B cell (primary cell): ENCODE data around the gene ABCB1. TPM values are rescaled to one million over a fixed set of nuclear protein-coding genes. Genes with fewer than 3 reads are reported as not detected.

Experiments used
- ATAC-seq: fragments of 200-7000 bp; cut with Tn5 transposase; one replicate; pipeline ENCODE4 v1.10.0; 2021; ENCODE audit warnings: low read depth, mild to moderate bottlenecking, moderate number of reproducible peaks, moderate library complexity
- CTCF ChIA-PET: fragments of 350-600 bp; sonication (Branson Sonifier 250); formaldehyde crosslinking; loops from one replicate; lab custom pipeline; 2021; ENCODE audit warnings: antibody characterized with exemption, inconsistent platforms; lab: Charles Lee
- POLR2A ChIA-PET: fragments of 350-600 bp; sonication (Branson Sonifier 250); formaldehyde crosslinking; loops from one replicate; lab custom pipeline; 2021; ENCODE audit warnings: antibody characterized with exemption; lab: Charles Lee
- DNase-seq: peaks from one replicate; pipeline ENCODE4 v3.0.0; 2013
- H2AFZ ChIP-seq: 2 replicates; pipeline ENCODE4 v1.6.1; 2012; ENCODE audit warnings: mild to moderate bottlenecking, low read depth, low read length; ENCODE audit not compliant: insufficient read depth, poor library complexity, severe bottlenecking
- H3K27ac ChIP-seq, 2 donors: 1 replicate in 1 of 2; 2 replicates in 1 of 2; pipeline ENCODE4 v1.5.1; 2012 to 2013; ENCODE audit warnings: low read length in 2 of 2, mild to moderate bottlenecking in 2 of 2, moderate library complexity in 1 of 2
- H3K27me3 ChIP-seq, 4 experiments: fragments of 200-600 bp in 1 of 4; sonication (generic) in 1 of 4; replicated peaks in 1 of 4; 1 replicate in 2 of 4; 2 replicates in 2 of 4; pipeline versions ENCODE4 v1.6.1 to v1.7.0; 2013 to 2016; ENCODE audit warnings: low read length in 3 of 4, mild to moderate bottlenecking in 2 of 4, mixed read lengths in 1 of 4, moderate library complexity in 1 of 4; ENCODE audit not compliant: insufficient read depth in 4 of 4, control insufficient read depth in 3 of 4; ENCODE audit errors: control extremely low read depth in 1 of 4
- H3K36me3 ChIP-seq, 2 experiments: replicated peaks in 1 of 2; 1 replicate in 1 of 2; 2 replicates in 1 of 2; pipeline versions ENCODE4 v1.6.1 to v1.7.1; 2013; ENCODE audit warnings: low read length in 1 of 2; ENCODE audit not compliant: insufficient read depth in 2 of 2, control insufficient read depth in 1 of 2; ENCODE audit errors: control extremely low read depth in 1 of 2, extremely low read depth in 1 of 2
- H3K4me1 ChIP-seq, 2 donors: fragments of 200-600 bp in 1 of 2; sonication (generic) in 1 of 2; 1 replicate in 1 of 2; 2 replicates in 1 of 2; pipeline versions ENCODE4 v1.5.1 to v1.6.1; 2013 to 2017; ENCODE audit warnings: low read length in 2 of 2; ENCODE audit not compliant: control insufficient read depth in 2 of 2, insufficient read depth in 2 of 2
- H3K4me2 ChIP-seq: replicated peaks from 2 replicates; pipeline ENCODE3; 2012; ENCODE audit warnings: mild to moderate bottlenecking, low read depth, low read length; ENCODE audit not compliant: poor library complexity, severe bottlenecking
- H3K4me3 ChIP-seq, 5 experiments: fragments of 200-600 bp in 1 of 5; sonication (generic) in 1 of 5; 1 replicate in 3 of 5; 2 replicates in 2 of 5; pipeline versions ENCODE4 v1.5.1 to v1.7.0; 2011 to 2016; ENCODE audit warnings: low read length in 4 of 5, mild to moderate bottlenecking in 4 of 5, low read depth in 2 of 5, control low read depth in 1 of 5, moderate library complexity in 1 of 5; ENCODE audit not compliant: insufficient read depth in 1 of 5; ENCODE audit errors: control extremely low read depth in 1 of 5, extremely low read depth in 1 of 5
- H3K79me2 ChIP-seq: fragments of 200-600 bp; sonication (generic); one replicate; pipeline ENCODE4 v1.6.0; 2016; ENCODE audit warnings: low read length; ENCODE audit not compliant: control insufficient read depth, insufficient read depth
- H3K9ac ChIP-seq: fragments of 200-600 bp; sonication (generic); 2 replicates; pipeline ENCODE4 v1.6.1; 2017; ENCODE audit warnings: mild to moderate bottlenecking, low read length, moderate library complexity
- H3K9me3 ChIP-seq, 3 donors: one replicate each; pipeline versions ENCODE4 v1.6.1 to v1.7.1; 2013; ENCODE audit warnings: low read length in 2 of 3; ENCODE audit not compliant: control insufficient read depth in 2 of 3, insufficient read depth in 1 of 3; ENCODE audit errors: control extremely low read depth in 1 of 3
- H4K20me1 ChIP-seq: 2 replicates; pipeline ENCODE4 v1.6.0; 2012; ENCODE audit warnings: mild to moderate bottlenecking, low read length; ENCODE audit not compliant: insufficient read depth, control insufficient read depth, poor library complexity, severe bottlenecking
- H3K27ac Mint-ChIP-seq: one replicate; pipeline ENCODE4 v1.8.0; 2021; ENCODE audit warnings: mixed read lengths
- H3K27me3 Mint-ChIP-seq: one replicate; pipeline ENCODE4 v1.8.0; 2021; ENCODE audit warnings: mixed read lengths
- H3K4me1 Mint-ChIP-seq: one replicate; pipeline ENCODE4 v1.8.0; 2021; ENCODE audit warnings: mixed read lengths
- H3K4me3 Mint-ChIP-seq: one replicate; pipeline ENCODE4 v1.8.0; 2021; ENCODE audit warnings: mixed read lengths
- H3K9me3 Mint-ChIP-seq: one replicate; pipeline ENCODE4 v1.8.0; 2022; ENCODE audit warnings: mixed read lengths; ENCODE audit not compliant: insufficient read depth
- CTCF ChIP-seq: fragments of 200-600 bp; IDR thresholded peaks from one replicate; pipeline ENCODE4 v1.8.0; 2022; ENCODE audit warnings: antibody characterized with exemption, mild to moderate bottlenecking
- EZH2 ChIP-seq: IDR thresholded peaks from 2 replicates; pipeline ENCODE4 v1.6.1; 2012; ENCODE audit warnings: borderline replicate concordance, low read depth, mild to moderate bottlenecking, moderate library complexity, low read length; ENCODE audit not compliant: insufficient read depth, poor library complexity, severe bottlenecking
- WGBS: methylation state at CpG from one replicate; pipeline ENCODE4 v1.1.5; 2013; ENCODE audit warnings: missing lambda C conversion rate; ENCODE audit not compliant: insufficient coverage; 5-methylcytosine and 5-hydroxymethylcytosine counted together
- intact Hi-C: fragments of 100-400 bp; cut with micrococcal nuclease; formaldehyde crosslinking; loops from one replicate; pipeline ENCODE4 v1.10.0; 2022
- polyA plus RNA-seq: library from polyadenylated mRNA; depleted of rRNA; stranded (reverse); fragments of >200 nt; gene quantifications from 2 replicates; pipeline ENCODE4 v1.2.3, GENCODE V29; 2012
- total RNA-seq, 2 donors: library from RNA; stranded (reverse); fragments of 120-200 nt in 1 of 2; gene quantifications; 1 replicate in 1 of 2; 2 replicates in 1 of 2; pipeline versions ENCODE4 v1.2.3 to v1.2.4, GENCODE V29; 2013 to 2022

Gene ABCB1
- total and polyA plus RNA-seq, 2 donors (not counting 1 experiment from before 2014, with no cell fraction given) = 8.5 to 21.7 TPM

DNA sequence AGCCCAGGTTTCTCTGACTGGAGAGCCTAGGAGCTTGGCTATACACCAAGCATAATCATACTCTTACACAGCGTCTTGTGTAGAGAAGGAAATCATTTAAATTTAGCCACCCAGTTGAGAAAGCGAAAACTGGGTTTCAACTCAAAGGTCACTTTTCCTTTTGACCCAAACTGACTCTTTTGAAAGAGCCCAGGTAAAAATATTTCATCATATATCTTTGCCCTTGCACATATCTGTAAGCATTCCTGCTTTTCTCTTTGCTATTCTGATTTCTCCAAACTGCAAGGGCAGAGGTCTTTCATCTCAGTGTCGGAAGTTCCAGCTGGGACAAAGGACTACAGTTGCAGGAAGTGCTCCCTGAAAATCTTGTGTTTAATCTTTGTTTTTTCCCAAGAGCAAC is 103.2 kb downstream of the ABCB1 start:
- no peak overlapping the region for H3K27ac Mint-ChIP-seq
- no peaks in the 10 kb centered on the region for H3K9me3 Mint-ChIP-seq
- H3K4me1 Mint-ChIP-seq = peaks cover 33% of the 10 kb centered on the region
- no peak overlapping the region for H3K4me3 ChIP-seq
- ATAC-seq (no peak), DNase-seq (no peak)
- intact Hi-C loops = no loop called here
- H3K4me2 ChIP-seq = no peak overlapping the region
- ChIA-PET POLR2A (no interaction called here), CTCF (no interaction called here)
- H3K36me3 ChIP-seq = no peaks in the 10 kb centered on the region
- TF ChIP-seq CTCF (no peak), EZH2 (no peak)
- no peak overlapping the region for H2AFZ ChIP-seq
- WGBS = no CpG with 5 or more reads among the region's 3 CpGs
- no peak overlapping the region for H3K27ac ChIP-seq
- H3K9ac ChIP-seq = no peak overlapping the region
- H3K4me3 Mint-ChIP-seq = no peak overlapping the region
- H3K79me2 ChIP-seq = no peaks in the 10 kb centered on the region
- peaks cover 0 to 4% (median 0%) of the 10 kb centered on the region in 3 donors for H3K9me3 ChIP-seq
- H3K27me3 ChIP-seq = no peaks in the 10 kb centered on the region
- no peaks in the 10 kb centered on the region for H4K20me1 ChIP-seq
- H3K4me1 ChIP-seq = peaks cover 16 to 23% of the 10 kb centered on the region in 2 donors
- no peaks in the 10 kb centered on the region for H3K27me3 Mint-ChIP-seq

- no peak for DNase-seq
- H2AFZ ChIP-seq = no peak overlapping the region
- H3K4me2 ChIP-seq = no peak overlapping the region
- H4K20me1 ChIP-seq = no peaks in the 10 kb centered on the region
- no peak overlapping the region for H3K27ac ChIP-seq
- no CpG with 5 or more reads among the region's 5 CpGs for WGBS
- no peak for TF ChIP-seq EZH2
- TF ChIP-seq CTCF = no peak
- peaks cover 0 to 4% (median 0%) of the 10 kb centered on the region in 3 donors for H3K9me3 ChIP-seq
- no peaks in the 10 kb centered on the region for H3K36me3 ChIP-seq
- H3K9ac ChIP-seq = no peak overlapping the region
- Mint-ChIP-seq H3K4me3 (no peak overlapping the region), H3K27me3 (no peaks in the 10 kb centered on the region), H3K27ac (no peak overlapping the region), H3K9me3 (no peaks in the 10 kb centered on the region), H3K4me1 (peaks cover 26% of the 10 kb centered on the region)
- no peaks in the 10 kb centered on the region for H3K79me2 ChIP-seq
- H3K4me1 ChIP-seq = peaks cover 16 to 23% of the 10 kb centered on the region in 2 donors
- ChIA-PET CTCF (no interaction called here), POLR2A (no interaction called here)
- intact Hi-C loops = no loop called here
- no peak for ATAC-seq
- no peak overlapping the region for H3K4me3 ChIP-seq
- H3K27me3 ChIP-seq = no peaks in the 10 kb centered on the region
Observed at GRCh38 chr7:87495366-87495765, 105.3 kb downstream of the ABCB1 start.
